ENCODE results near the gene ITPR2.

DNA sequence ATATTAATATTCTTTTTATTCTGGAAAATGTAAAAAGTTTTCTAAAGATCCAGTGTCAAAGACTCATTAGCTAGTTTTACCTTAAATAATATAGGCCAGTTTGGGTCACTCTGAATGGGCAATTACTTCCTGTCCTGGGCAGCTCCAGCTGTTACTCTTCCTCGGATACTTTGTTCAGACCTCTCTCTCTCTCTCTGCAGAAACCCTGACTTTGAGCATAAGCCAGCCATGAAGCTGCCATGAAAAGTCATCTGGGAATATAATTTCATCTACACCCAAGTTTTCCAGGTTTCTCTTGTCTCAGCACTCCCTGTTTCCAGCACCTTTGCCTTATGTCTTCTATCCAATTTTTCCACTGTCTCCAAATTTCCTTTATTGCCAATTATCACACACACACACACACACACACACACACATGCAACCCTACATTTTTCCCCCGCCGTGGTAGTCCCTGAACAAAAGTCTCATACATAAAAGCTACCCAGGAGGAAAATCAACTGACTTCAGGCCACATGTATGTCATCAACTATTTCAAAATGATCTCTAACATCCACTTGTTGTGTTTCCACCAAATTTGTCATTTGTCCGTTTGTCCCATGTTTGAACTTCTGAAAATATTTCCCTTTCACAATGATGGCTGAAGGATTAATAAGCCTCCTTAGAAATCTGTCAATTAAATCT is 319.5 kb downstream of the ITPR2 start:
- TF ChIP-seq POLR2A (IDR thresholded peaks at IDR 0.05) = no peak
- TF ChIP-seq, protein P1, sequence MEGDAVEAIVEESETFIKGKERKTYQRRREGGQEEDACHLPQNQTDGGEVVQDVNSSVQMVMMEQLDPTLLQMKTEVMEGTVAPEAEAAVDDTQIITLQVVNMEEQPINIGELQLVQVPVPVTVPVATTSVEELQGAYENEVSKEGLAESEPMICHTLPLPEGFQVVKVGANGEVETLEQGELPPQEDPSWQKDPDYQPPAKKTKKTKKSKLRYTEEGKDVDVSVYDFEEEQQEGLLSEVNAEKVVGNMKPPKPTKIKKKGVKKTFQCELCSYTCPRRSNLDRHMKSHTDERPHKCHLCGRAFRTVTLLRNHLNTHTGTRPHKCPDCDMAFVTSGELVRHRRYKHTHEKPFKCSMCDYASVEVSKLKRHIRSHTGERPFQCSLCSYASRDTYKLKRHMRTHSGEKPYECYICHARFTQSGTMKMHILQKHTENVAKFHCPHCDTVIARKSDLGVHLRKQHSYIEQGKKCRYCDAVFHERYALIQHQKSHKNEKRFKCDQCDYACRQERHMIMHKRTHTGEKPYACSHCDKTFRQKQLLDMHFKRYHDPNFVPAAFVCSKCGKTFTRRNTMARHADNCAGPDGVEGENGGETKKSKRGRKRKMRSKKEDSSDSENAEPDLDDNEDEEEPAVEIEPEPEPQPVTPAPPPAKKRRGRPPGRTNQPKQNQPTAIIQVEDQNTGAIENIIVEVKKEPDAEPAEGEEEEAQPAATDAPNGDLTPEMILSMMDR (IDR thresholded peaks at IDR 0.05) = no peak

Measured in tibial nerve (tissue), 3 donors.